MM.1S (cell line): ENCODE data around the gene CNTRL.

Experiments
- DNase-seq: peaks from one replicate; pipeline ENCODE4 v3.0.0-alpha.2; 2015
- H2AFZ ChIP-seq: fragments of 300-600 bp; sonication (generic); 2 replicates; pipeline ENCODE4 v1.6.0; 2016; ENCODE audit warnings: antibody characterized with exemption, low read length
- H3F3A ChIP-seq: fragments of 300-600 bp; sonication (generic); 2 replicates; pipeline ENCODE4 v1.6.1; 2016; ENCODE audit warnings: mild to moderate bottlenecking, antibody characterized with exemption, low read length, moderate library complexity, mixed read lengths; ENCODE audit not compliant: insufficient read depth
- H3K27ac ChIP-seq: fragments of 300-600 bp; sonication (generic); 2 replicates; pipeline ENCODE4 v1.5.1; 2016; ENCODE audit warnings: mild to moderate bottlenecking, low read length
- H3K27me3 ChIP-seq: fragments of 300-600 bp; sonication (generic); replicated peaks from 2 replicates; pipeline ENCODE4 v1.6.0; 2016; ENCODE audit warnings: low read length; ENCODE audit not compliant: insufficient read depth
- H3K36me3 ChIP-seq: fragments of 300-600 bp; sonication (generic); replicated peaks from 2 replicates; pipeline ENCODE4 v1.6.1; 2016; ENCODE audit warnings: mild to moderate bottlenecking, low read length, mixed read lengths; ENCODE audit not compliant: insufficient read depth
- H3K4me1 ChIP-seq: fragments of 300-600 bp; sonication (generic); 2 replicates; pipeline ENCODE4 v1.6.1; 2016; ENCODE audit warnings: low read length, mixed read lengths
- H3K4me2 ChIP-seq: fragments of 300-600 bp; sonication (generic); 2 replicates; pipeline ENCODE4 v1.6.0; 2016; ENCODE audit warnings: low read depth, low read length
- H3K4me3 ChIP-seq: fragments of 300-600 bp; sonication (generic); 2 replicates; pipeline ENCODE4 v1.5.1; 2016; ENCODE audit warnings: low read length, mixed read lengths
- H3K79me2 ChIP-seq: fragments of 300-600 bp; sonication (generic); 2 replicates; pipeline ENCODE4 v1.6.1; 2016; ENCODE audit warnings: mixed run types, low read length, mixed read lengths
- H3K9ac ChIP-seq: fragments of 300-600 bp; sonication (generic); 2 replicates; pipeline ENCODE4 v1.6.1; 2016; ENCODE audit warnings: low read length, mixed read lengths
- H3K9me2 ChIP-seq: fragments of 300-600 bp; sonication (generic); replicated peaks from 2 replicates; pipeline ENCODE4 v1.6.1; 2016; ENCODE audit warnings: mild to moderate bottlenecking, low read length, mixed read lengths; ENCODE audit not compliant: insufficient read depth
- H3K9me3 ChIP-seq: fragments of 300-600 bp; sonication (generic); replicated peaks from 2 replicates; pipeline ENCODE4 v1.6.1; 2016; ENCODE audit warnings: mild to moderate bottlenecking, low read length, mixed read lengths; ENCODE audit not compliant: insufficient read depth
- H4K20me1 ChIP-seq: fragments of 300-600 bp; sonication (generic); 2 replicates; pipeline ENCODE4 v1.6.1; 2016; ENCODE audit warnings: mild to moderate bottlenecking, low read length, moderate library complexity, mixed read lengths; ENCODE audit not compliant: insufficient read depth
- CTCF ChIP-seq: fragments of 300-600 bp; sonication (generic); IDR thresholded peaks from 2 replicates; pipeline ENCODE4 v1.5.1; 2016; ENCODE audit warnings: antibody characterized with exemption, low read length, mixed read lengths
- EZH2 ChIP-seq: fragments of 300-600 bp; sonication (generic); optimal IDR thresholded peaks from 2 replicates; pipeline ENCODE3; 2017; ENCODE audit warnings: low read depth, mild to moderate bottlenecking, antibody characterized with exemption, low read length, mixed read lengths
- EZH2phosphoT487 ChIP-seq: fragments of 300-600 bp; sonication (generic); IDR thresholded peaks from 2 replicates; pipeline ENCODE4 v1.6.1; 2018; ENCODE audit warnings: antibody characterized with exemption, low read length

CNTRL gene

GRCh38 chr9:121157939-121158338 is 83.2 kb downstream of the CNTRL start:
- Histone ChIP-seq H3K9me2 (no peaks in the 10 kb centered on the region), H3K9me3 (no peaks in the 10 kb centered on the region), H3K4me2 (no peak overlapping the region), H4K20me1 (no peaks in the 10 kb centered on the region), H2AFZ (no peak overlapping the region), H3K4me1 (peaks cover 22% of the 10 kb centered on the region), H3K27me3 (no peaks in the 10 kb centered on the region), H3K79me2 (no peaks in the 10 kb centered on the region), H3K4me3 (no peak overlapping the region), H3F3A (peaks cover 13% of the 10 kb centered on the region; the same call in 1 of the 2 replicates), H3K27ac (no peak overlapping the region), H3K36me3 (peaks cover 19% of the 10 kb centered on the region), H3K9ac (no peak overlapping the region)
- TF ChIP-seq EZH2phosphoT487, result no peak
- no peak for TF ChIP-seq EZH2
- TF ChIP-seq CTCF, result no peak
- no peak for DNase-seq

- H3K4me1 ChIP-seq, result peaks cover 10% of the 10 kb centered on the region
- no peaks in the 10 kb centered on the region for H3K27me3 ChIP-seq
- no peak overlapping the region for H3K9ac ChIP-seq
- H3K79me2 ChIP-seq, result no peaks in the 10 kb centered on the region
- no peaks in the 10 kb centered on the region for H3K9me3 ChIP-seq
- H3K9me2 ChIP-seq, result no peaks in the 10 kb centered on the region
- H3K27ac ChIP-seq, result no peak overlapping the region
- H4K20me1 ChIP-seq, result no peaks in the 10 kb centered on the region
- no peak overlapping the region for H2AFZ ChIP-seq
- TF ChIP-seq EZH2 (no peak), EZH2phosphoT487 (no peak), CTCF (no peak)
- H3K36me3 ChIP-seq, result peaks cover 19% of the 10 kb centered on the region
- no peak overlapping the region for H3K4me2 ChIP-seq
- no peak overlapping the region for H3K4me3 ChIP-seq
- peaks cover 7% of the 10 kb centered on the region; the same call in 1 of the 2 replicates for H3F3A ChIP-seq
- no peak for DNase-seq
Observed at GRCh38 chr9:121160025-121160424, 85.3 kb downstream of the CNTRL start.

DNA sequence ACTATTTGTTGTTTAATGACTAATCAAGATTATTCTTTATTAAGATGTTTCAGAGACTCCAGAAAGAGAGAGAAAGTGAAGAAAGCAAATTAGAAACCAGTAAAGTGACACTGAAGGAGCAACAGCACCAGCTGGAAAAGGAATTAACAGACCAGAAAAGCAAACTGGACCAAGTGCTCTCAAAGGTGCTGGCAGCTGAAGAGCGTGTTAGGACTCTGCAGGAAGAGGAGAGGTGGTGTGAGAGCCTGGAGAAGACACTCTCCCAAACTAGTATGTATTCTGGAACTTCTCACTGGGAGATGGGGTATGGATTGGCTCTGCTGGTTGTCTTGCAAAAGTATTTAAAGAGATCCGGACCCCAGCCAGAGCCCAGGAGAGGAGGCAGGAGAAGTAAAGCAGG is 93.3 kb downstream of the CNTRL start:
- no peak for DNase-seq
- no peaks in the 10 kb centered on the region for H3F3A ChIP-seq
- H3K4me3 ChIP-seq, result no peak overlapping the region
- no peak for TF ChIP-seq EZH2
- TF ChIP-seq EZH2phosphoT487, result no peak
- no peak for TF ChIP-seq CTCF
- H3K4me2 ChIP-seq, result no peak overlapping the region
- no peaks in the 10 kb centered on the region for H3K4me1 ChIP-seq
- no peaks in the 10 kb centered on the region for H3K79me2 ChIP-seq
- H3K9me3 ChIP-seq, result no peaks in the 10 kb centered on the region
- H3K9me2 ChIP-seq, result no peaks in the 10 kb centered on the region
- H2AFZ ChIP-seq, result no peak overlapping the region
- no peaks in the 10 kb centered on the region for H4K20me1 ChIP-seq
- no peak overlapping the region for H3K27ac ChIP-seq
- H3K9ac ChIP-seq, result no peak overlapping the region
- H3K36me3 ChIP-seq, result peaks cover 8% of the 10 kb centered on the region
- no peaks in the 10 kb centered on the region for H3K27me3 ChIP-seq
